HEK293 (cell line): ENCODE data around the gene FDXR.

Source experiments
- BCL11B ChIP-seq: fragments of 450-650 bp; formaldehyde crosslinking; IDR thresholded peaks from 2 replicates; pipeline ENCODE4 v1.5.1; 2016; ENCODE audit warnings: low read depth, missing biosample characterization, missing genetic modification characterization
- CTCF ChIP-seq: fragments of 450-650 bp; formaldehyde crosslinking; IDR thresholded peaks from 2 replicates; pipeline ENCODE4 v1.5.1; 2016; ENCODE audit warnings: missing biosample characterization, missing genetic modification characterization
- KLF9 ChIP-seq: fragments of 450-650 bp; formaldehyde crosslinking; IDR thresholded peaks from 2 replicates; pipeline ENCODE4 v1.5.1; 2016; ENCODE audit warnings: missing biosample characterization, missing genetic modification characterization, low read depth
- ZBTB7A ChIP-seq: fragments of 450-650 bp; formaldehyde crosslinking; IDR thresholded peaks from 2 replicates; pipeline ENCODE4 v1.5.1; 2016; ENCODE audit warnings: low read depth, missing biosample characterization, missing genetic modification characterization
- ZNF146 ChIP-seq: fragments of 450-650 bp; formaldehyde crosslinking; IDR thresholded peaks from 2 replicates; pipeline ENCODE4 v1.5.1; 2016; ENCODE audit warnings: missing biosample characterization, missing genetic modification characterization
- ZNF214 ChIP-seq: fragments of 450-650 bp; formaldehyde crosslinking; IDR thresholded peaks from 2 replicates; pipeline ENCODE4 v1.5.1; 2017; ENCODE audit warnings: missing biosample characterization, mild to moderate bottlenecking, missing genetic modification characterization, borderline replicate concordance
- ZNF777 ChIP-seq: fragments of 450-650 bp; formaldehyde crosslinking; IDR thresholded peaks from 2 replicates; pipeline ENCODE4 v1.5.1; 2017; ENCODE audit warnings: missing biosample characterization, missing genetic modification characterization, borderline replicate concordance

GRCh38 chr17:74916136-74916850, 43.5 kb upstream of the FDXR start:
- TF ChIP-seq CTCF (tag by site-specific recombination) (no peak), ZNF777 (tag by site-specific recombination) (no peak), ZNF214 (tag by site-specific recombination) (no peak), KLF9 (tag by site-specific recombination) (no peak), ZNF146 (tag by site-specific recombination) (no peak), BCL11B (tag by site-specific recombination) (no peak), ZBTB7A (tag by site-specific recombination) (no peak)
